Natural killer cell treated with Interleukin-12 subunit alpha and Interleukin-12 subunit beta and Interleukin-15 and Interleukin-18, amount 100 ng/mL, for 72 hours (primary cell): ENCODE measurements around the gene SRP68. TPM values are rescaled to one million over a fixed set of nuclear protein-coding genes. Genes with fewer than 3 reads are reported as not detected.
"Not testable (repeated sequence)": the region's sequence is repeated elsewhere in the genome, so short reads cannot be mapped to it uniquely, and the experiment has no call there.

Experiments
- ATAC-seq, 2 donors: fragments of 150-1000 bp; cut with Tn5 transposase in 1 of 2; sonication (Bioruptor Pico), chemical (Tn5 transposase) in 1 of 2; 2 replicates each; pipeline ENCODE4 v1.10.0; 2021
- DNase-seq: peaks from one replicate; pipeline ENCODE4 v3.0.0; 2022; ENCODE audit warnings: low spot score
- H3K27ac Mint-ChIP-seq, 2 donors: 1 replicate in 1 of 2; 2 replicates in 1 of 2; pipeline ENCODE4 v1.8.0; 2022; ENCODE audit warnings: mixed read lengths in 2 of 2, mild to moderate bottlenecking in 1 of 2, moderate library complexity in 1 of 2
- H3K27me3 Mint-ChIP-seq, 2 donors: 1 replicate in 1 of 2; 2 replicates in 1 of 2; pipeline ENCODE4 v1.8.0; 2022; ENCODE audit warnings: mixed read lengths in 2 of 2
- H3K36me3 Mint-ChIP-seq: one replicate; pipeline ENCODE4 v1.8.0; 2022; ENCODE audit warnings: mixed read lengths
- H3K4me1 Mint-ChIP-seq, 2 donors: 1 replicate in 1 of 2; 2 replicates in 1 of 2; pipeline ENCODE4 v1.8.0; 2022; ENCODE audit warnings: low read depth in 2 of 2, mixed read lengths in 2 of 2, mild to moderate bottlenecking in 1 of 2
- H3K4me3 Mint-ChIP-seq: one replicate; pipeline ENCODE4 v1.8.0; 2022; ENCODE audit warnings: mixed read lengths
- H3K9me3 Mint-ChIP-seq: 2 replicates; pipeline ENCODE4 v1.8.0; 2022; ENCODE audit warnings: mixed read lengths
- total RNA-seq, 2 donors: library from RNA; stranded (reverse); gene quantifications; one replicate each; pipeline ENCODE4 v1.2.3, GENCODE V29; 2022

Gene SRP68
- total RNA-seq, 2 donors from 2014 or later: 96.2 to 98.4 TPM

DNA sequence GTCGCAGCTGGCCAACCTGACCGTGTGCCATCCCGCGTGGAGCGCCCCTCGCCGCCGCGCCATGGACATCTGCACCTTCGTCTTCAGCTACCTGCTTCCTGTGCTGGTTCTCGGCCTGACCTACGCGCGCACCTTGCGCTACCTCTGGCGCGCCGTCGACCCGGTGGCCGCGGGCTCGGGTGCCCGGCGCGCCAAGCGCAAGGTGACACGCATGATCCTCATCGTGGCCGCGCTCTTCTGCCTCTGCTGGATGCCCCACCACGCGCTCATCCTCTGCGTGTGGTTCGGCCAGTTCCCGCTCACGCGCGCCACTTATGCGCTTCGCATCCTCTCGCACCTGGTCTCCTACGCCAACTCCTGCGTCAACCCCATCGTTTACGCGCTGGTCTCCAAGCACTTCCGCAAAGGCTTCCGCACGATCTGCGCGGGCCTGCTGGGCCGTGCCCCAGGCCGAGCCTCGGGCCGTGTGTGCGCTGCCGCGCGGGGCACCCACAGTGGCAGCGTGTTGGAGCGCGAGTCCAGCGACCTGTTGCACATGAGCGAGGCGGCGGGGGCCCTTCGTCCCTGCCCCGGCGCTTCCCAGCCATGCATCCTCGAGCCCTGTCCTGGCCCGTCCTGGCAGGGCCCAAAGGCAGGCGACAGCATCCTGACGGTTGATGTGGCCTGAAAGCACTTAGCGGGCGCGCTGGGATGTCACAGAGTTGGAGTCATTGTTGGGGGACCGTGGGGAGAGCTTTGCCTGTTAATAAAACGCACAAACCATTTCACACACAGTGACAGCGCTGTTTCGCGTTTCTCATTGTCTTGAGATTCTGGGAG is 4.7 kb upstream of the SRP68 start:
- DNase-seq (no peak), ATAC-seq (no peak)
- no peaks in the 10 kb centered on the region for H3K9me3 Mint-ChIP-seq
- peaks cover 16 to 17% of the 10 kb centered on the region in 2 donors for H3K4me1 Mint-ChIP-seq
- H3K36me3 Mint-ChIP-seq: peaks cover 1% of the 10 kb centered on the region
- peaks cover 25 to 38% of the 10 kb centered on the region in 2 donors for H3K27me3 Mint-ChIP-seq
- H3K4me3 Mint-ChIP-seq: peak overlapping the region; percentile 75
- no peak overlapping the region for H3K27ac Mint-ChIP-seq

DNA sequence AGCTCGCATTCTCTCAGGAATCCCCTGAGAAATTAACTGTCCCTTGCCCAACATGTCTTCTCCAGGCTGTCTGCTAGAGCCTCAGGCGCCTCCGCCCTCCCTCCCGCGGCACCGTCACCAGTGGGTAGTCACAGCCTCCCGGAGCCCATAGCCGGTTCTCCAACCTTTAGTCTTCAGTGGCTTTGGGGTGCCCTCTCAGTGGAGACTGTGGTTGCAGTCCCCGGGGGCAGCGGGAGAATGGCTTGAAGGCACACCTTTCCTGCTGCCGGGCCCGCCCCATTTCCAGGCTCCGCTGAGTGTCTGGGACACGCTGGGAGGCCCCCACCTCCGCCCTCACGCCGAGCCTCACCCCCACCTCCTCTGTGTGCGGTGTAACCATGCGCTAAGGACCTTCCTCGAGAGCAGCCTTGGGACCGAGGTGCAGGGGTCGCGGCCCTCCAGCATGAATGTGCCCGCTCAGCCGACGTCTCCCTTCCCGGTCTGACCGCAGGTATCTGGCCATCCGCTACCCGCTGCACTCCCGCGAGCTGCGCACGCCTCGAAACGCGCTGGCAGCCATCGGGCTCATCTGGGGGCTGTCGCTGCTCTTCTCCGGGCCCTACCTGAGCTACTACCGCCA is 3.9 kb upstream of the SRP68 start:
- Mint-ChIP-seq H3K27ac (no peak overlapping the region), H3K9me3 (no peaks in the 10 kb centered on the region), H3K36me3 (peaks cover 7% of the 10 kb centered on the region), H3K27me3 (peaks cover 25 to 38% of the 10 kb centered on the region in 2 donors), H3K4me3 (no peak overlapping the region), H3K4me1 (peaks cover 23% of the 10 kb centered on the region in 2 donors)
- no peak for DNase-seq
- no peak for ATAC-seq

DNA sequence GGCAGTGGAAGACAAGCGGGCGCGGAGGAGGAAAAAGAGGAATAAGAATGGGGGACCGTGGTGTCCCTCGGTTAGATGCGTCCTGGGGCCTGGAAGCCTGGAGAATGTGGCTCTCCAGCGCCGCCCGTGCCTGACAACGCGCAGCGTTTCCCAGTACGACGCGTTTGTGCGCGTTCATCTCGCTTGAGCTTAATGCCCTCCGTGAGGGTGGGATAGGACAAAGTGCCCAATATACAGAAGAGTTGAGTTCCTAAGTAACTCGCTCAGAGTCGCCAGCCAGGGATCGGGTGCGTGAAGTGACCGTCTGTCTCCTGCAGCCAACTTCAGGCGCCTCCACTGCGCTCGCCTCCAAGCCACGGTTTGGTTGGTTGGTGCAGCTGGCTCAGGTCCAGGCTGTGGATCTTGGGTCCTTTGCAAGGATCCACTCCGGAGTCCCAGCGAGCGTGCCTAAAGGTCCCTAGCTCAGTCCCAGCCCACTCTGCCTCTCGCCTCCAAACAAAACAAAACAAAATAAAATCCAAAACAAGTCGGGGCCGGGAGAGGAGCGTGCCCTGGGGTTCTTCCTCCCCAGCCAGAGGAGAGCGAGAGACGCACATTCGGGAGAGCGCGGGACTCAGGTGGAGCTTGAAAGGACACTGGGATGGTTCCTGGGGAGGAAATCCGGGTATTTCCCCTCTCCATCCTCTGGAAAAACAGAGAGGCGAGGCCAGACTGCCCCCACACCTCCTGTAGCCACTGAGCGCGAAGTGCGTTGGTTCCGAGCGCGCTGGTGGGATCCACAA is 3.2 kb upstream of the SRP68 start:
- Mint-ChIP-seq H3K4me1 (peaks cover 28 to 29% of the 10 kb centered on the region in 2 donors), H3K27ac (no peak overlapping the region), H3K36me3 (peaks cover 7% of the 10 kb centered on the region), H3K4me3 (no peak overlapping the region), H3K9me3 (no peaks in the 10 kb centered on the region), H3K27me3 (peaks cover 25 to 38% of the 10 kb centered on the region in 2 donors)
- DNase-seq (no peak), ATAC-seq (no peak)

DNA sequence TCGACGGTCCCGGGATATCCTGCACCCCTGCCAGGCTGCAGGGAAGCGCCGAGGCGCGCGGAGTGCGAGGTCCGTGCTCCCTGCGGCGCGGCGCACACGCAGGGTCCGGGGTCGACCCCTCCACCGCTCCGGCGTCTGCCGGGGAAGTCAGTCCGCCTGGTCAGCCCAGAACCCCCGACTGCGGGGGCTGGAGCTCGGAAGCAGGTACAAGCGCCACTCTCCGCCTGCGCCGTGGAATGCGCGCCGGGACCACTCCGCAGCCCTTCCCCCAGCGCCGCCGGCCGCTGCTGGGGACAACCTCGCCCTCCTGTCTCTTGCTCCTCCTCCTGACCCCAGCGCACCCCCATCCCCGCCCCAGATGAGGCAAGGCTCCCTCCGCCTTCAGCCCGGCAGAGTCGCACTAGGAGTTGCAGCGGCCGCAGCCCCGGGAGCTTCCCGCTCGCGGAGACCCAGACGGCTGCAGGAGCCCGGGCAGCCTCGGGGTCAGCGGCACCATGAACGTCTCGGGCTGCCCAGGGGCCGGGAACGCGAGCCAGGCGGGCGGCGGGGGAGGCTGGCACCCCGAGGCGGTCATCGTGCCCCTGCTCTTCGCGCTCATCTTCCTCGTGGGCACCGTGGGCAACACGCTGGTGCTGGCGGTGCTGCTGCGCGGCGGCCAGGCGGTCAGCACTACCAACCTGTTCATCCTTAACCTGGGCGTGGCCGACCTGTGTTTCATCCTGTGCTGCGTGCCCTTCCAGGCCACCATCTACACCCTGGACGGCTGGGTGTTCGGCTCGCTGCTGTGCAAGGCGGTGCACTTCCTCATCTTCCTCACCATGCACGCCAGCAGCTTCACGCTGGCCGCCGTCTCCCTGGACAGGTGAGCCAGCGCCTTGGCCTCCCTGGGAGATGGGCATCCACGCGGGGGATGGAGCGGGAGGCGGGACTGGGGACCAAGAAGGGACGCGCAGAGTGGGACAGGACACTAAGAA is 2.4 kb upstream of the SRP68 start, which contains the start of gene GALR2:
Gene GALR2, plus strand, starts transcription at position 392 of the 974 bp plus-strand sequence. Its CDS starts 103 bp downstream, at position 495.
- H3K4me3 Mint-ChIP-seq: peak within 1 kb of the TSS; percentile 19
- H3K36me3 Mint-ChIP-seq: peaks cover 7% of the 10 kb centered on the region
- peaks cover 29 to 33% of the 10 kb centered on the region in 2 donors for H3K4me1 Mint-ChIP-seq
- DNase-seq: no peak
- ATAC-seq: no peak
- peaks cover 25 to 38% of the 10 kb centered on the region in 2 donors for H3K27me3 Mint-ChIP-seq
- H3K27ac Mint-ChIP-seq: no peak within 1 kb of the TSS
- H3K9me3 Mint-ChIP-seq: no peaks in the 10 kb centered on the region

DNA sequence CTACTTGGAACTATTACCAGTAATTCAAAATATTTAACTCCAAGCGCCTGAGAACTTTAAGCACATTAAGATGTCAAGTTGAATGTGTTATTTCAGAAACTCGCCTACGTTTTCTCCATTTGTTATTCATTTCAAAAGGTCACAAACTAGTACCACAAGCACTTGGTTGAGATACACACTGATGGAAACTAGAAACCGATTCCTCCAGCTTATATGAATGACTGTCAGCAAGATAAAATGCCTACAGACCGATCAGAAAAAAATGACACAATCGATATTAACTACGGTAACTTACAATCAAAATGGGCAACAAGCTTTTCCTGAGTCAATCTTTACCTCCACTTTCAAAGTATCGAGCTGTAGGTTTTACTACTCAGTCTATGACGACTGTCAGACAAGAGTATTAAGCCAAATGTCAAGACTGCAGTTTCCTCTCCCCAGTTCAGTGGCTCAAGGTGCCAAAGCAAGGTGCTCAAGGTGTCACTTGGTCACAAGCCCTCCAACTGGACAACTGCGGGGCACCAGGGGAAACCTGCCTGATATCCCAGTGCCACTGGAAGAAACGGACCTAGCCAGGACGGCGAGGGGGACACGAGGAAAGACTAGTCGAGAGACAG is 678 bp downstream of the SRP68 start:
- H3K4me1 Mint-ChIP-seq: peaks cover 21 to 28% of the 10 kb centered on the region in 2 donors
- ATAC-seq: peak in 1 of 2 donors; percentile 2
- H3K27ac Mint-ChIP-seq: peak overlapping the region; percentile 95 to 97

DNA sequence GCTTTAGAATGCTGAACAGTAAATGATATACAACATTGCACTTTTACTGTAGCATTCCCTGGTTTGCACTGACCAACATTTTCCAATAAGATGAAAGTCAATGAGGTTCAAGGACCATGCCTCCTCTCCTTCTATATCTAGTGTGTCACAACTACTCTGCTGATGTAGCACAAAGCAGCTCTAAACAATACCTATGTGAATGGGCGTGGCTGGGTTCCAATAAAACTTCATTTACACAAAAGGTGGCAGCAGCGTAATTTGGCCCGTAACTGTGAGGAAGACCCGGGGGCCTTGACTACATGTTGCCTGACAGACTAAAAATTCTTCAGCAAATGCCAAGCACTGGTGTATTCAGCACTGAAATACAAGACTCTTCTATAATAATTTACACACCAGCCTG is 6.5 kb downstream of the SRP68 start:
- Mint-ChIP-seq H3K4me1 (peaks cover 12% of the 10 kb centered on the region in 2 donors), H3K27ac (no peak overlapping the region), H3K36me3 (peaks cover 27% of the 10 kb centered on the region), H3K27me3 (no peaks in the 10 kb centered on the region), H3K9me3 (no peaks in the 10 kb centered on the region), H3K4me3 (no peak overlapping the region)
- ATAC-seq (no peak), DNase-seq (no peak)

More for the DNA sequence above, 678 bp downstream of the SRP68 start:
- peaks cover 13% of the 10 kb centered on the region for H3K36me3 Mint-ChIP-seq
- H3K9me3 Mint-ChIP-seq: no peaks in the 10 kb centered on the region
- H3K4me3 Mint-ChIP-seq: peak overlapping the region; percentile 98
- H3K27me3 Mint-ChIP-seq: peaks cover 10 to 13% of the 10 kb centered on the region in 2 donors
- no peak for DNase-seq

DNA sequence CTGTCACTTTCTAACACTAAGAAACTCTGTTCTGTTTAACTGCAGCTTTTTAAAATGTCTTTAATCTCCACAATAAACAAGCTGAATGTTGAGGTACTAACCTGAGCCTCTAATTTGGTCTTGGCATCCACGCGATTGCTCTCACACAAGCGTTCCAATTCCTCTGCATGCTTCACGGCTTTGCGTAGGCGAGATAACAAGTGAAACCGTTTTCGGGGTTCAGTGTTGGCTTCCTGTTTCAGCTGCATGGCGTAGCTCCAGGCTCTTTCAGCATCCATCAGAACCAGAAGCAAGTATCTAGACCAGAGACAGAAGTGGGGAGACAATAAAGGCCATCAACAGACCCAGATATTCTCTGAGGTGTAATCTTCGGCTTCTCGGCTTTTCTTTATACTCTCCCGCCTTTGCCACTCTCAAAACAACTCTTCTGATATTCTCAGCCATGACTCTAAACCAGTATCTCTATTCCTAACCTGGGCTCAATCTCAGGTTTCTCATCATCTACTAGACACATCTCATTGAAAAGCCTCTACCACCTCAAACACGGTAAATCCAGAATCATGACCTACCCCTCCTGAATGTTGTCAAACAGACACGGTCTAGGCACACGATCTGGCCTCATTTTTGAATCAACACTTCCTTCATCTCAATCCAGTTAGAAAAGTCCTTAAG is 8.3 kb downstream of the SRP68 start:
- Mint-ChIP-seq H3K9me3 (no peaks in the 10 kb centered on the region), H3K27ac (peak overlapping the region; percentile 15 to 39), H3K4me3 (no peak overlapping the region), H3K36me3 (peaks cover 33% of the 10 kb centered on the region), H3K27me3 (no peaks in the 10 kb centered on the region), H3K4me1 (peaks cover 6 to 9% of the 10 kb centered on the region in 2 donors)
- DNase-seq: no peak
- no peak for ATAC-seq

DNA sequence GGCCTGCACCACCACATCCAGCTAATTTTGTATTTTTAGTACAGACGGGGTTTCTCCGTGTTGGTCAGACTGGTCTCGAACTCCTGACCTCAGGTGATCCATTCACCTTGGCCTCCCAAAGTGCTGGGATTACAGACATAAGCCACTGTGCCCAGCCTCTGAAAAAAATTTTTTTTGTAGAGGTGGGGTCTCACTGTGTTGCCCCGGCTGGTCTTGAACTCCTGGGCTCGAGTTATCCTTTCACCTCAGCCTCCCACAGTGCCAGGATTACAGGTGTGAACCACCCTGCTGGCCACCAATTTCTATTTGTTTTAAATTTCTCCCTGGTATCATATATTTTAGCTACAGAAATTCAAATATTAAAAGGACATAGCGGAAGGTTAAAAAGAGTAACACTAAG is 14.1 kb downstream of the SRP68 start:
- peaks cover 22% of the 10 kb centered on the region for H3K36me3 Mint-ChIP-seq
- not testable (repeated sequence) for ATAC-seq, H3K4me3 Mint-ChIP-seq, H3K27ac Mint-ChIP-seq, H3K9me3 Mint-ChIP-seq, H3K4me1 Mint-ChIP-seq, DNase-seq, H3K27me3 Mint-ChIP-seq

DNA sequence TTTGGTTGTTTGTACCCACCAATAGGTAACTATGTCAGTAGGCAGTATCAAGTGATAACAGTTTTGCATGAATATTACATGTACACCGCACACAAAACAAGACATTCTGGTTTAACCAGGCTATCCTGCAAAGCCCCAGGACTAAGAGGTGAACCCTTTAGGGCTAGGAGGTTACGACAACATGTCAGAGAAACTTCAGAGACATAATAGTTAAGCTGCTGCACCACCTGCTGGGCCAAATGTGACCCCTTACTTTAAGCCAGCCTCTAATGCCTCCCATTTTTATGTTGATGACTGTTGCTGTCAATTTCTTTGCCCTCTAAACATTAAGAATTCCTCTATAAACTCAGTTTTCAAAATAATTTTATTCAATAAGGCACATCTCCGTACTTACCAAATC is 15.4 kb downstream of the SRP68 start:
- no peak for ATAC-seq
- Mint-ChIP-seq H3K9me3 (no peaks in the 10 kb centered on the region), H3K4me3 (no peak overlapping the region), H3K4me1 (peaks cover 0 to 3% of the 10 kb centered on the region in 2 donors), H3K27ac (no peak overlapping the region), H3K36me3 (peaks cover 22% of the 10 kb centered on the region), H3K27me3 (no peaks in the 10 kb centered on the region)
- DNase-seq: no peak

DNA sequence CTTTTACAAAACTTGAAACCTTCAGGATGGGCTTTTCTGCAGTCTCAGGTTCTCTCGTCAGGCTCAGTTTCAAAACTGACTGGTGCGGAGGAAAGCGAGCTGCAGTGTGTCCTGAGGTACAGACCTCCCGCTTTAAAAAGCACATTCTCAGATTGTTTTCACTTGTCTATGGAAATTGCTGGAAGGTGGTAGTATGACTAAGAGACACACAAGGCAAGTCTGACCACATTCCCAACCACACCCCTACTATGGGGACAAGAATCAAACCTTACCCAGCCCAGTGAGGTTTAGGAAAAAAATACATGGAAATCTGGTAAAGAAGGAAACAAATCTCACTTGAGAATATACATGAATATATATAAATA is 18.2 kb downstream of the SRP68 start:
- Mint-ChIP-seq H3K9me3 (no peaks in the 10 kb centered on the region), H3K4me1 (peaks cover 3 to 10% of the 10 kb centered on the region in 2 donors), H3K36me3 (peaks cover 32% of the 10 kb centered on the region), H3K27me3 (no peaks in the 10 kb centered on the region), H3K4me3 (no peak overlapping the region), H3K27ac (no peak overlapping the region)
- DNase-seq: no peak
- no peak for ATAC-seq

DNA sequence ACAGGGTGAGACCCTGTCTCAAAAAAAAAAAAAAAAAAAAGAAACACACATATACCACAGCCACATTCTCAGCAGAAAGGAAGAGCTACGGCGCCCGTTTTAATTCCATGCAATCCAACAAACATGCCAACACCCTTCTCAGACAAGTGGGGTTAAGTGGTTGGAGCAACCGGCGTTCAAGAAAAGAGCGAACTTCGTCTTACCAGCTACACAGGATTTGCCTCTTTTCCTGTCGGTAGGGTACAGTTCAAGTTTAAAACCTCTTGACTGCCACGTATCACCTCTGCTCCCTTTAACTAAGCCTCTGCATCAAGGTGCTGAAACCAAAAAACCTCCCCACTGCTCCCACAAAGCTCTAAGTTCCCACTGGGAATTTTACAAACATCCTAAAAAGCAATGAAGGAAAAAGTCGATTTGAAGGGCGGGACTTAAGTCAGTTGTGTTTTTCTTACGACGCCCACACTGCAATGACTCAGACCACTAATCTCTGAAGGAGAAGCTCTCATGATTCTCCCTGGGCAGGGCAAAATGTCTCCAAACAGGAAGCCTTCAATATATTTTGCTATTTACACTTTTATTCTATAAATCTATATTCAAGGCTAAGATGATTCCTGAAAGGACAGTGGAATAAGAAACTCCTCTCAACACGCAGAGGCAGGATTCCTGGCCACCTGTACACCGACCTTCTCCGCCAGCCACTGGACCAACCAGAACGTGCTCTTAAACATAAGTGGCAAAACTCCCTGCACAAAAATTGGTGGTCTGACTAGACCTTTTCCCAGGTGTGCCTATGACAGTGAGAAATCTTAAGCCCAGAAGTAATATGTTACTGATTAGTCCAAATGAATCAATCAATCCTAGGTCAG is 18.8 kb downstream of the SRP68 start:
- Mint-ChIP-seq H3K36me3 (peaks cover 34% of the 10 kb centered on the region), H3K9me3 (no peaks in the 10 kb centered on the region), H3K4me1 (peaks cover 5 to 11% of the 10 kb centered on the region in 2 donors), H3K27ac (no peak overlapping the region), H3K27me3 (no peaks in the 10 kb centered on the region), H3K4me3 (no peak overlapping the region)
- DNase-seq (no peak), ATAC-seq (no peak)
